ENCODE measurements around the gene MDH2.
"Not testable (repeated sequence)": the region's sequence is repeated elsewhere in the genome, so short reads cannot be mapped to it uniquely, and the experiment has no call there.

DNA sequence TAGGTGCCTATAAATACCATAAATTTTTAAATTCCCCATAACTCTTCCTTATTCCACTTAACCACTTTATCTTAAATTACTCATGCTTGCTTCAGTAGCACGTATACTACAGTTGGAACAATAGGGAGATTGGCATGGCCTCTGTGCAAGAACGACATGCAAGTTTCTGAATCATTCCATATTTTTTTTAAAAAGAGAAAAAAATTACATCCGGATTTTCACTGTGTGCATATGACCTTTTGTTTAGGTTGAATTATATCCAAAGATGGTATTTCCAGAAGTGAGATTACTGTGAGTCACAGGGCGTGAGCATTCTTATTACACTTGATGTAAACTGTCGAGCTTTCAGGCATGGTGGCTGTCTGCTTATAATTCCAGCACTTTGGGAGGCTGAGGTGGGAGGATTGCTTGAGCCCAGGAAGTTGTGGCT is 39.5 kb downstream of the MDH2 start:
- 0 out of 2 replicates have a peak, but pooled peaks have one; percentile 46 for TF ChIP-seq YY1 (IDR thresholded peaks at IDR 0.05; ENCODE audit: low read depth)
- peak; percentile 45; the same call in 1 of the 2 replicates for TF ChIP-seq TEAD4 (IDR thresholded peaks at IDR 0.05)
- not testable (repeated sequence) for TF ChIP-seq EGR1 (IDR thresholded peaks at IDR 0.05); CEBPB (IDR thresholded peaks at IDR 0.05); TAF1 (IDR thresholded peaks at IDR 0.05; ENCODE audit: low read depth); CREB1 (IDR thresholded peaks at IDR 0.05; ENCODE audit: low read depth)
- TF ChIP-seq EP300 (IDR thresholded peaks at IDR 0.05; ENCODE audit: borderline replicate concordance): peak; percentile 76
- TF ChIP-seq, protein P1, sequence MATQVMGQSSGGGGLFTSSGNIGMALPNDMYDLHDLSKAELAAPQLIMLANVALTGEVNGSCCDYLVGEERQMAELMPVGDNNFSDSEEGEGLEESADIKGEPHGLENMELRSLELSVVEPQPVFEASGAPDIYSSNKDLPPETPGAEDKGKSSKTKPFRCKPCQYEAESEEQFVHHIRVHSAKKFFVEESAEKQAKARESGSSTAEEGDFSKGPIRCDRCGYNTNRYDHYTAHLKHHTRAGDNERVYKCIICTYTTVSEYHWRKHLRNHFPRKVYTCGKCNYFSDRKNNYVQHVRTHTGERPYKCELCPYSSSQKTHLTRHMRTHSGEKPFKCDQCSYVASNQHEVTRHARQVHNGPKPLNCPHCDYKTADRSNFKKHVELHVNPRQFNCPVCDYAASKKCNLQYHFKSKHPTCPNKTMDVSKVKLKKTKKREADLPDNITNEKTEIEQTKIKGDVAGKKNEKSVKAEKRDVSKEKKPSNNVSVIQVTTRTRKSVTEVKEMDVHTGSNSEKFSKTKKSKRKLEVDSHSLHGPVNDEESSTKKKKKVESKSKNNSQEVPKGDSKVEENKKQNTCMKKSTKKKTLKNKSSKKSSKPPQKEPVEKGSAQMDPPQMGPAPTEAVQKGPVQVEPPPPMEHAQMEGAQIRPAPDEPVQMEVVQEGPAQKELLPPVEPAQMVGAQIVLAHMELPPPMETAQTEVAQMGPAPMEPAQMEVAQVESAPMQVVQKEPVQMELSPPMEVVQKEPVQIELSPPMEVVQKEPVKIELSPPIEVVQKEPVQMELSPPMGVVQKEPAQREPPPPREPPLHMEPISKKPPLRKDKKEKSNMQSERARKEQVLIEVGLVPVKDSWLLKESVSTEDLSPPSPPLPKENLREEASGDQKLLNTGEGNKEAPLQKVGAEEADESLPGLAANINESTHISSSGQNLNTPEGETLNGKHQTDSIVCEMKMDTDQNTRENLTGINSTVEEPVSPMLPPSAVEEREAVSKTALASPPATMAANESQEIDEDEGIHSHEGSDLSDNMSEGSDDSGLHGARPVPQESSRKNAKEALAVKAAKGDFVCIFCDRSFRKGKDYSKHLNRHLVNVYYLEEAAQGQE (IDR thresholded peaks at IDR 0.05; ENCODE audit: low read depth): not testable (repeated sequence)
- TF ChIP-seq RAD21 (IDR thresholded peaks at IDR 0.05; ENCODE audit: low read depth): peak; percentile 0; the same call in 1 of the 2 replicates
- TF ChIP-seq, protein P2, sequence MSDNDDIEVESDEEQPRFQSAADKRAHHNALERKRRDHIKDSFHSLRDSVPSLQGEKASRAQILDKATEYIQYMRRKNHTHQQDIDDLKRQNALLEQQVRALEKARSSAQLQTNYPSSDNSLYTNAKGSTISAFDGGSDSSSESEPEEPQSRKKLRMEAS (IDR thresholded peaks at IDR 0.05): peak; percentile 46; the same call in 1 of the 2 replicates
- TF ChIP-seq, protein P3, sequence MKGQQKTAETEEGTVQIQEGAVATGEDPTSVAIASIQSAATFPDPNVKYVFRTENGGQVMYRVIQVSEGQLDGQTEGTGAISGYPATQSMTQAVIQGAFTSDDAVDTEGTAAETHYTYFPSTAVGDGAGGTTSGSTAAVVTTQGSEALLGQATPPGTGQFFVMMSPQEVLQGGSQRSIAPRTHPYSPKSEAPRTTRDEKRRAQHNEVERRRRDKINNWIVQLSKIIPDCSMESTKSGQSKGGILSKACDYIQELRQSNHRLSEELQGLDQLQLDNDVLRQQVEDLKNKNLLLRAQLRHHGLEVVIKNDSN (IDR thresholded peaks at IDR 0.05): not testable (repeated sequence)
- TF ChIP-seq TCF12 (IDR thresholded peaks at IDR 0.05; ENCODE audit: low read depth): peak; percentile 60
- TF ChIP-seq NFIC (IDR thresholded peaks at IDR 0.05): peak; percentile 22; the same call in 1 of the 2 replicates
